OCI-M2 (cell line): ENCODE data around the gene ANTXRL.
"Not testable (repeated sequence)": the region's sequence is repeated elsewhere in the genome, so short reads cannot be mapped to it uniquely, and the experiment has no call there.

Source experiments
- DNase-seq: peaks from one replicate; lab custom pipeline; 2025; ENCODE audit not compliant: unreplicated experiment; lab: John Stamatoyannopoulos, UW

Gene ANTXRL

GRCh38 chr10:46306516-46307184 lies 19.9 kb downstream of the ANTXRL start:
- no peak for DNase-seq

DNA sequence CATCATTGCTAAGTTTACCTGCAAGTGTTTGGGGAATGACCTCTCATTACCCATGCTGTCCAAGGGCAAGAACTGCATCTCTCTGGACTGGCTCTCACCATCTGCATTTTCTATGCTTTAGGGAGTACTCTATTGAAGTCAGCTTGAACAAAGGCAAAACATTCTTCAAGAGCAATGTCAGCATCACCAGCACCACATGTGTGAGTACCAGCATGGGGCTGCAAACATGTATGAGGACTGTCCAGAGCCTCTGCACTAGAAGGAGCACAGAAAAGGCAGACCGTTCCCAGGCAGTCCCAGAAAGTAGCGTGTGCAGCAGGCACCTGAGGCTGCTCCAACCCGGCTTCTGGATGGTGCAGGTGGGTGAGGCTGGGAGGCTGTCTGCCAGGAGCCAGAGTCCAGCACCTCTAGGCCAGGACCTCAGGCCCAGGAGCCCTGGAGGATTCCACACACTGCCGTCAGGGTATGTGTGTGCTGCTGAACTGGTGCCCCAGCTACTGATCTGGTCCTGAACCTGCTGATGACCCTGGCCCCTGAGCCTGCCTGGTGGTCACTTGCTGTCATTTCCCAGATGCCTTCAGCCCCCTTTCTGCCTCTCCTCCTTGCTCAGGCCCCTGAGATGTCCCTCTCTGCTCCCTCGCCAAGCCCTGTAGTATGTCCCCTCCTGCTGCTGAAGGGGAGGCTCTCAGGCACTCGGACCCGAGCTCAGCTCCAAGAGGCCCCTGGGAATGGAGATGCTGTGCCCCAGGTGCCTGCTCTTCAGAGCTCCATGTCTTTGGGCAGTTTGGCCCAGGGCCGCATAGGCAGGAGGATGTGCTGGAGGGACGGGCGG lies 20.7 kb downstream of the ANTXRL start:
- DNase-seq, result no peak

- DNase-seq, result no peak
These were observed 21.3 kb downstream of the ANTXRL start for GRCh38 chr10:46308113-46308415.

- no peak for DNase-seq
These were observed 22.1 kb downstream of the ANTXRL start for GRCh38 chr10:46308666-46309450.

DNA sequence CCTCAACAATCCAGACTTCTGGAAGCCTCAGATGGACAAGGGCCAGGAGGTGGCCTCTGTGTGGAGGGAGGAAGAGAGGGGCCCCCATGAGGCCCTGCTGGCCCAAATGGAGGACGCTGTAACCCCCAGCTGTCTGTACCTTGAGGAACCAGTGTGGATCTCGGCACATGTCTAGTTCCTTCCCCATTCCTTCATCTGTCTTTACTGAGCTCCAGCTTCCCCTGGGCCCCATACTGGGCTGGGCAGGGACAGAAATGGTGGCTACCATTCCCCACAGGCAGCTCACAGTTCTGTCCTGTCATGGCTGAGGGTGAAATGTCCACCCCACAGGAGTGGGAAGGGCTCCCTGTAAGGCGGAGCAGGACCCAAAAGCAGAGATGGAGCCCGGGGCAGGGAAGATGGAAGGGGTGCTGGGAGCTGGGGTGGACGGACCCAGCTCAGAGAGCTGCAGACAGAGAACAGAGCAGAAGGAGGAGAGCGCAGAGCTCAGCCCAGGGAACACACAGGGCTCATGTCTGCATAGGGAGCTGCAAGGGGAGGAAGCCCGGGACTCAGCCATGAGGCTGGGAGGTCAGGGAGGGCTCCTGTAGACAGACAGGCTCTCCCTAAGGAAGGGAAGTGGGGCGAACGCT lies 22.8 kb downstream of the ANTXRL start:
- DNase-seq, result no peak

DNA sequence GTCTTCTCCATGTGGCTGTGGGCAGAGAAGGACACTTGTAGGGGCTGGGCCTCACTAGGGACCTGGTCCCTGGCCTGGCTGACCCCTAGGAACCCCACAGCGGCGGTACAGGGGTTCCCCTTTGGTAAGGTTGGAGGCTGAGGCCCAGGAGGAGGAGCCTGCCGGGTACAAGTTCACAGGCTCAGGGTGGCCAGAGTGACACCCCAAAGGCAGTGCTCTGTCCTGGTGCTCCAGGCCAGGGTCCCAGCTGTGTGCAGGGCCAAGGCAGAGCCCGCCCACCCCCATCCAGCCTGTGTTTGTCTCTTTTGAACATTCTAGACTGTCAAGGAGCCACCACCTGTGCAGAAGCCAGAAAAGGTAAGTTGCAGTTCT lies 23.3 kb downstream of the ANTXRL start:
- no peak for DNase-seq

GRCh38 chr10:46310851-46311250 lies 24.1 kb downstream of the ANTXRL start:
- no peak for DNase-seq

- DNase-seq, result no peak
These were observed 24.7 kb downstream of the ANTXRL start for GRCh38 chr10:46311501-46311951.

DNA sequence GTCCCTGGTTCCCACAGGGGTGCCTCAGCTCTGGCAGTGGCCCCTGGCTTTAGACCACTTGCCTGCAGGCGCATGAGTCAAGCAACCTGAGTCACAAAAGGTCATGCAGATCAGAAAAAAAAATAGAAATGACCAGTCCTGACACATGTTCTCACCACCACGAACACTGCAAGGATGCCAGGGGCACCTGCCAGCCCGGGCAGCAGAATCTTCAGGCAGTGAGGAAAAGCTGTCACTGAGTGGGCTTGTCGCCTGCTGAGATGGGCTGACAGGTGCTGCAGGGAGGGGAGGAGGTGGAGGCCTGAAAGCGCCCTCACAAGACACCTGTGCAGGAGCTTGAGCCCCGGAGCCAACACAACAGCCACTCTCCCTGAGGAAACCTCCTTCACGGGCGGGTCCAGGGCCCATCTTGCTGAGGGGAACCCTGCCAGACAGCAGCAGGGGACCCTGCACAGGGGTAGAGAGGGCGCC lies 25.2 kb downstream of the ANTXRL start:
- not testable (repeated sequence) for DNase-seq

DNA sequence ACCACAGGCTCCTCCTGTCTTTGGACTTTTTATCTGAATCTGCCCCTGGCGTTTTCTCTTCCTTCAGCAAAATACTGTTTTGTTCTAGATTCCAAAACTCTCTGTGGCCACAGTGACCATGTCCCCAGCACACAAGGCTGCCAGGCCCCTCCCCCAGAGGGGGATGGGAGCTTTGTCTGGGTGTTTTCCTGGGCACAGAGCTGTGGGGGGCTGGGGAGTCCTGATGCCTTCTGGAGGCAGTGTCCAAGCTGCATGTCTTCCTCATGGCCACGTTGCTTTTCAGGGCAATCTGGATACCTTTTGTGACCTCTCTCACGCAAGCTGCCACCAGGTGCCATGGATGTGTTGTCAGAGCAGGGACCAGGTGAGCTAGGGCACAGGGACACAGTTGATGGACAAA lies 26.2 kb downstream of the ANTXRL start:
- no peak for DNase-seq

DNA sequence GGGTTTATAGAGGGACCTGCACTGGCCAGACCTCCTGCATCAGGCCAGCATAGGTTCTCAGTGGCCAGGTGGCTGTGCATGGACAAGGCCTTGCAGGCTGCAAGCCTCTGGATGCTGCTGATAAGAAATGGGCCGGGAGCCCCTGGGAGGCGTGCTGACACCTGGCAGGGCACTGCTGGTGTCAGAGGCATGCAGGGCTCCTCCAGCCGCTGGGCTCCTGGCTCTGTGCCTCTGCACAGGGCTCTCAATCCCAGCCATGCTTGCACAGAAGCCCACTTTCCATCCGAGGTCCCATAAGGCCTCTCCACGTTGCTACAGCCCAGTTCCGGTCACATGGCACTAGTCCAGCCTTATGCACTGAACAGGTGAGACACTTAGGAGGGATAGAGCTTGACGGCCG lies 27.3 kb downstream of the ANTXRL start:
- DNase-seq, result no peak

GRCh38 chr10:46315071-46315860 lies 28.5 kb downstream of the ANTXRL start:
- DNase-seq, result not testable (repeated sequence)

- no peak for DNase-seq
These were observed 30.6 kb downstream of the ANTXRL start for GRCh38 chr10:46317370-46317769.

DNA sequence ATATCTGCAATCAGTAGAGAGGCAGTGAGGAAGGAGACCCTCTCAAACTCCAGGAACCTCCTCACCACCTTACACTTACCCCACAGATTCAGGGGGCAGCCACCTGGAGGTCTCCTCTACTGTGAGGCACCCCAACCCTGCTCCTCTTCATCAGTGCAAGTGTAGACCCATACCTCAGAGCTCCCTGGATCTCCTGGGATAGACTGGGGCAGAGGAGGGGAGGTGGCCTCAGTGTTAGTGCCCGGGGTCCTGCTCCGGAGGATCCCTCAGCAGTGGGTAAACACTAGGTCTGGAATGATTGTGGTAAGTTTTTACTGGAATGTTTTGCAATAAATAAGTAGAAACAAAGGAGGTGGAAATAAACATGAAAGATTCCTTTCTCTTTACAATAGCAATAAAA lies 31.1 kb downstream of the ANTXRL start:
- no peak for DNase-seq

GRCh38 chr10:46318799-46319198 lies 32.0 kb downstream of the ANTXRL start:
- no peak for DNase-seq

GRCh38 chr10:46319389-46319788 lies 32.6 kb downstream of the ANTXRL start:
- DNase-seq, result no peak

DNA sequence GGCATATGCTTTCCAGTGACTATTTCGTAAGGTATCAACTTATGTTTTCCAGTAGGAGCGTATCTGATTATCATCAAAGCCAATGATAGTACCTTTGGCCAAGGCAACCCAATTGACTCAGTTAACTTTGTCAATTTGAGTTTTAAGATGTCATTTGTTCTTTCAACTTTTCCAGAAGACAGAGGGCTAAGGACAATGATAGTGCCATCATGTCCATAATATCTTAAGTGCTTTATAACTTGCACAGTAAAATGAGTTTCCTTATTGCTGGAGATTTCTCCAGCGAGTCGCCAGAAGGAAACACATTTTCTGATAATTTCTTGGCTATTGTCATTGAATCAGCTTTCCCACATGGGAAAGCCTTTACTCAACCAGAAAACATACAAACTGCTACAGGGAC lies 35.0 kb downstream of the ANTXRL start:
- no peak for DNase-seq

DNA sequence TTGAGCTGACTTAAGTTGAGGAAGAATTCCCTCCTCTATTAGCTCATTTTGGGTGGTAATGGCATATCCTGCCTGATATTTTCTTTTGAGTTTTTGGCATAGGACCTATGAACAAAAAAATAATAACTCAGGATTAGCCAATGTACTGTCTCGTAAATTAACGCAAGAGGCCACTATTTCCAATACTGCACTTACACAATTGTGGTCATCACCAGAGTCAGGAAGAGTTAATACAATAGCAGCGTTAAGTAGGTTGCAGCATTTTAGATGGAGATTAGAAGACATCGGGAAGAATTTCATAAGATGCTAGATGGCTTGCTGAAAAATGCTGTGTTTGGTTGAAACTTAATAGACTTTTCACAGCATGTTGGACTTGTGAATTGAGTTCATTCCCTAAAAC lies 36.4 kb downstream of the ANTXRL start:
- no peak for DNase-seq

- no peak for DNase-seq
These were observed 38.2 kb downstream of the ANTXRL start for GRCh38 chr10:46325021-46325420.

DNA sequence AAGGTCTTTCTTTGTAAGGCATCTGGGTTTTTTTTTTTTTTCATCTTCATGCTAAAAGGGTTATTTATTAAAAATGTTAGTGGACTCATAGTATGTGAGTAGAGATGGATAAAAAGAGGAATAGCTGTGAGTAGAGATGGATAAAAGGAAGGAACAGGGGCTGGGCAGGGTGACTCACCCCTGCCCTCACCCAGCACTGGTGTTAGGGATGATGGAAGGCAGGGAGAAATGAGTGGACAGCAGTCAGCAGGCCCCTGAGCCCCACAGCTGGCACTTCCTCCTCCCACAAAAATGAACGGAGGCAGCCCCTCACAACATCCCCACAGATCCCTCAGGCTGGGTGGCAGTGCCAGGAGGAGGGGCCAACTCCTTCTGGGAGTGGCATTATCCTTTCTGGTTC lies 39.3 kb downstream of the ANTXRL start:
- no peak for DNase-seq

- DNase-seq, result no peak
These were observed 40.2 kb downstream of the ANTXRL start for GRCh38 chr10:46326971-46327370.
